Activated T-cell treated with anti-CD3 and anti-CD28 coated beads, Interleukin-2, amount 50 U/mL, for 4 hours (primary cell): ENCODE data around the gene CALHM3. TPM values are rescaled to one million over a fixed set of nuclear protein-coding genes. Genes with fewer than 3 reads are reported as not detected.
"Not testable (repeated sequence)": the region's sequence is repeated elsewhere in the genome, so short reads cannot be mapped to it uniquely, and the experiment has no call there.

Experiments used
- ATAC-seq, 2 donors: fragments of 200-7000 bp; cut with Tn5 transposase; one replicate each; pipeline ENCODE4 v1.10.0; 2021
- DNase-seq: peaks from one replicate; pipeline ENCODE4 v3.0.0-alpha.2; 2020
- H3K27me3 Mint-ChIP-seq: one replicate; pipeline ENCODE4 v1.8.0; 2021; ENCODE audit warnings: low read depth, mixed read lengths
- H3K36me3 Mint-ChIP-seq: one replicate; pipeline ENCODE4 v1.8.0; 2022; ENCODE audit warnings: mixed read lengths; ENCODE audit not compliant: insufficient read depth
- H3K4me1 Mint-ChIP-seq: one replicate; pipeline ENCODE4 v1.8.0; 2021; ENCODE audit warnings: low read depth, mixed read lengths
- H3K4me3 Mint-ChIP-seq: one replicate; pipeline ENCODE4 v1.8.0; 2021; ENCODE audit warnings: mild to moderate bottlenecking, moderate library complexity, mixed read lengths
- H3K9me3 Mint-ChIP-seq: one replicate; pipeline ENCODE4 v1.8.0; 2021; ENCODE audit warnings: mixed read lengths
- total RNA-seq, 3 donors: library from RNA; stranded (reverse); gene quantifications; one replicate each; pipeline ENCODE4 v1.2.1, GENCODE V29; 2021

CALHM3 gene
- total RNA-seq, 3 donors from 2014 or later, result not detected

DNA sequence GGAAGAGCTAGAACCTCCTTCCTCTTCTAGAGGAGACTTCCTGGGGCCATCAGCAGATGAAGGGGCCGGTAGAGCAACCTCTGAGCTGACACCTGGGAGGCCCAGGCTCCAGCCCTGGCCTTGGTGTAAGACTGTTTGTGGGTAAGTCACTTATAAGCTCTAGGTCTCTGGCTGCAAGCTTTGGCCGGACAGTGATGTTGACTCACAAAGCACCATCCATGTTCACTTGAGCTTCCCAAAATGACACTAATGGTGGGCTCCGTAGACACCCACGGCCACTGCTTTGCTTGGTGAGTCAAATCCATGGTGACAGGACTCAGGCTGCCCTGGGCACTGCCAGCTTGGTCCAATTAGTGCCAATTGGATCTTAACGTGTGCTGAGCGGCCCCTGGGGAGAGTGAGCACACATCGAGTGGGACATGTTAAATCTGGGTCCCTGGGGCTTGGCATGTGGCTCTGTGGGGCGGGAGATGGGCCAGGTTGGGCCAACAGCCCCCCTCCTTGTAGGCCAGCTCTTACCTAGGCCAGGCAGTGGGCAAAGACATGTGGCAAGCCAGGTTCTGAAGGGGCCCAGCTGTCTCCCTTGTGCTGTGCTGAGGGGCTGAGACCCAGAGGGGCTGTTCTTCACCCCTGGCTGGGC lies 31.1 kb upstream of the CALHM3 start:
- ATAC-seq, result no peak
- Mint-ChIP-seq H3K27me3 (peaks cover 9% of the 10 kb centered on the region), H3K36me3 (no peaks in the 10 kb centered on the region), H3K4me3 (no peak overlapping the region), H3K4me1 (no peaks in the 10 kb centered on the region), H3K9me3 (no peaks in the 10 kb centered on the region)
- no peak for DNase-seq

- Mint-ChIP-seq H3K36me3 (no peaks in the 10 kb centered on the region), H3K9me3 (no peaks in the 10 kb centered on the region), H3K4me1 (peaks cover 8% of the 10 kb centered on the region), H3K27me3 (peaks cover 14% of the 10 kb centered on the region), H3K4me3 (no peak overlapping the region)
- no peak for DNase-seq
- ATAC-seq, result no peak
Measured at GRCh38 chr10:103507235-103508191, 28.5 kb upstream of the CALHM3 start.

DNA sequence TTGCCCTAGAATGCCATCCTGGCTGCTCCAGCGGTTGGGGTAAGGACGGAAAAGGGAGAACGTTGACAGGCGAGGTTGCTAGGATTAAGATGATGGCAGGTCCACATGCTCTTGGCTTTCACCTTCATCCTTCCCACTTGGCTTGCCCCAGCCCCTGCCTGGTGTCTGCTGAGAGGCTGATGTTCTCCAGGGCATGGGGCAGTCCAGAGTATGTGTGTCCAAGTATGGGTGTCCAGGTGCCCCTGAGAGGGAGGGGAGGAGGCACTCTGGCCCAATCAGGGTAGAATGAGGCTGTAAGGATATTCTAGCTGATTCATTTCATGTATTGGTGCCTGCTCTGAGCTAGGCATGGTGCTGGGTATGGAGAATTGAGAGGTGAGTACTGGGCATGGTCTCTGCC lies 27.0 kb upstream of the CALHM3 start:
- Mint-ChIP-seq H3K4me3 (no peak overlapping the region), H3K9me3 (no peaks in the 10 kb centered on the region), H3K36me3 (no peaks in the 10 kb centered on the region), H3K27me3 (peaks cover 23% of the 10 kb centered on the region), H3K4me1 (peaks cover 8% of the 10 kb centered on the region)
- DNase-seq (no peak), ATAC-seq (no peak)

DNA sequence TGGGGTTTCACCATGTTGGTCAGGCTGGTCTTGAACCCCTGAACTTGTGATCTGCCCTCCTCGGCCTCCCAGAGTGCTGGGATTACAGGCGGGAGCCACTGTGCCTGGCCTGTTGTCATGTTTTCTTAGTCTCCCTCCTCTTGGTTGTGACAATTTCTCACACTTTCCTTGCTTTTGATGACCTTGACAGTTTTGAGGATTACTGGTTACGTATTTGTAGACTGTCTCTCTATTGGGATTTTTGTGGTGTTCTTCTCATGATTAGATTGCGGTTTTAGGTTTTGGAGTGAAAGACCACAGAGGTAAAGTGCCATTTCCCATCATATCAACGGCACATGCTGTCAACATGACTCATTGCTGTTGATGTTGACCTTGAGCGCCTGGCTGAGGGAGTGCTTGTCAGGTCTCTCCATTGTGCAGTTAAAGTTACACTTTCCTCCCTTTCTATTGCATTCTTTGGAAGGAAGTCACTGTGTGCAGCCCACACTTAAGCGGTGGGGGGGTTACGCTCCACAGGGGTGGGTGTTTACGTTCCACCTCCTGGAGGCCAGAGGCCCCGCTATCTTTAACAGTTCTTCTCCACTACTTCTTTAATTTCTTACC lies 25.2 kb upstream of the CALHM3 start:
- Mint-ChIP-seq H3K27me3 (peaks cover 34% of the 10 kb centered on the region), H3K4me3 (no peak overlapping the region), H3K36me3 (no peaks in the 10 kb centered on the region), H3K4me1 (peaks cover 13% of the 10 kb centered on the region), H3K9me3 (no peaks in the 10 kb centered on the region)
- DNase-seq (peak; percentile 26), ATAC-seq (peak; percentile 87 to 88)

GRCh38 chr10:103503777-103504176 lies 24.7 kb upstream of the CALHM3 start:
- Mint-ChIP-seq H3K27me3 (peaks cover 34% of the 10 kb centered on the region), H3K4me1 (peaks cover 13% of the 10 kb centered on the region)
- ATAC-seq, H3K4me3 Mint-ChIP-seq, H3K36me3 Mint-ChIP-seq, H3K9me3 Mint-ChIP-seq, DNase-seq: not testable (repeated sequence)

- Mint-ChIP-seq H3K9me3 (no peaks in the 10 kb centered on the region), H3K4me3 (no peak overlapping the region), H3K36me3 (no peaks in the 10 kb centered on the region), H3K4me1 (peaks cover 13% of the 10 kb centered on the region), H3K27me3 (peaks cover 34% of the 10 kb centered on the region)
- ATAC-seq (no peak), DNase-seq (no peak)
Measured at GRCh38 chr10:103502849-103503660, 24.0 kb upstream of the CALHM3 start.

GRCh38 chr10:103501186-103501585 lies 22.1 kb upstream of the CALHM3 start:
- peaks cover 35% of the 10 kb centered on the region for H3K27me3 Mint-ChIP-seq
- DNase-seq, result no peak
- no peak overlapping the region for H3K4me3 Mint-ChIP-seq

DNA sequence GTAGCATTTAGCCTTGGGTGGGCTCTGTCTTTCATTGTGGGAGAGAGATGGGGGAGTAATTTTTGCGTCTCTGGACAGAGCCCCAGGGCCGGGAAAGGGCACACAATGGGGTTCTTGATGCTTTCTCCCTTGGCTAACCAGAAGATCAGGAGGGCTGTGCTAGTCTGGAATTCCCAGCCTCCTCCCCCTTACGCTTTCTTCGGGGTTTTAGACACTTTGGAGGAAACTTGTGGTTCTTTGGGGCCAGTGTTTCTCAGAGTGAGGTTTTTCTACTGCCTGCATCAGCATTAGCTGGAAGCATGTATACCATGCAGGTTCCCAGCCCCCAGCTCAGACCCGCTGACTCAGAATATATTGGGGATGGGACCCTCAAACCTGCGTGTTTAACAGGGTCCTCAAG lies 21.4 kb upstream of the CALHM3 start:
- peaks cover 38% of the 10 kb centered on the region for H3K27me3 Mint-ChIP-seq
- no peaks in the 10 kb centered on the region for H3K9me3 Mint-ChIP-seq
- ATAC-seq (peak in 1 of 2 donors; percentile 19), DNase-seq (no peak)
- H3K4me1 Mint-ChIP-seq, result peaks cover 13% of the 10 kb centered on the region
- H3K36me3 Mint-ChIP-seq, result no peaks in the 10 kb centered on the region
- no peak overlapping the region for H3K4me3 Mint-ChIP-seq

More at GRCh38 chr10:103501186-103501585, 22.1 kb upstream of the CALHM3 start:
- Mint-ChIP-seq H3K4me1 (peaks cover 13% of the 10 kb centered on the region), H3K36me3 (no peaks in the 10 kb centered on the region), H3K9me3 (no peaks in the 10 kb centered on the region)
- no peak for ATAC-seq

- peaks cover 13% of the 10 kb centered on the region for H3K4me1 Mint-ChIP-seq
- peaks cover 44% of the 10 kb centered on the region for H3K27me3 Mint-ChIP-seq
- ATAC-seq, result no peak
- no peaks in the 10 kb centered on the region for H3K9me3 Mint-ChIP-seq
- no peak for DNase-seq
- no peak overlapping the region for H3K4me3 Mint-ChIP-seq
- H3K36me3 Mint-ChIP-seq, result no peaks in the 10 kb centered on the region
Measured at GRCh38 chr10:103499881-103500280, 20.8 kb upstream of the CALHM3 start.

- Mint-ChIP-seq H3K27me3 (peaks cover 49% of the 10 kb centered on the region), H3K9me3 (no peaks in the 10 kb centered on the region), H3K4me1 (peaks cover 11% of the 10 kb centered on the region), H3K4me3 (no peak overlapping the region), H3K36me3 (no peaks in the 10 kb centered on the region)
- ATAC-seq (no peak), DNase-seq (no peak)
Measured at GRCh38 chr10:103498936-103499638, 20.0 kb upstream of the CALHM3 start.

DNA sequence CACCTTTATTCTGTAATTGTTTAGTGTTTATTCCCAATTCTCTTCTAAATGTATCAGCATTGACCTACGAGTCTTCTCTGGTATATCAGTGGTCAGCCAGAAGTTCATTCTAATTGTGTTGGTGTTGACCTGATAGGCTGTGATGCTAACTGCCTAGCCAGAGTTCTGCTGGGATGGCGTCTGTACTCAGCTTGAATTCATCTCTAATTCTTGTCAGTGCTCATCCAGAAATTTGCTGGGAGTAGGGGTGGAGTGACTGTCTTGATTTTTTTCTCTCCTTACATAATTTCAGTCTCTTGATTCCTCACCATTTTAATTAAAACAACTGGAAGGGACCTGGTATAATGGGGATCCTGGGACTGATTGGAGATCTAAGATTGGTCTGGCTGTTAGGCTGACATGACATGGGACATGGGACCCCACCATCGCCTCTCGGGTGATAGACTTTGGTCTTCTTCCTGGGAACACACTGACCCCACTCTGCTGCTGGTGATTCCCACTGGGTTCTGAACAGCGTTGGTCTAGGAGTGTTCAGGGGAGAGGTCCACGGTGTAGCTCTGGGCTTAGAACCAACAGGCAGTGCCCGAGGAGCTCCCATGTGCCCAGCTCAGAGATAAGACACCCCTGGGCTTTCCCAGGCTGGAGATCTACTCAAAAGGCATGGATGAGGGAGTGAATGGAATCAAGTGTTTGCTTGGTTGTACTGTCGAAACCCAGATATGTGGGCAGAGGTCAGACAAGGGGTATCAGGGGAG lies 18.3 kb upstream of the CALHM3 start:
- Mint-ChIP-seq H3K4me3 (no peak overlapping the region), H3K9me3 (no peaks in the 10 kb centered on the region), H3K4me1 (peaks cover 16% of the 10 kb centered on the region), H3K27me3 (peaks cover 56% of the 10 kb centered on the region), H3K36me3 (no peaks in the 10 kb centered on the region)
- no peak for DNase-seq
- ATAC-seq, result no peak

DNA sequence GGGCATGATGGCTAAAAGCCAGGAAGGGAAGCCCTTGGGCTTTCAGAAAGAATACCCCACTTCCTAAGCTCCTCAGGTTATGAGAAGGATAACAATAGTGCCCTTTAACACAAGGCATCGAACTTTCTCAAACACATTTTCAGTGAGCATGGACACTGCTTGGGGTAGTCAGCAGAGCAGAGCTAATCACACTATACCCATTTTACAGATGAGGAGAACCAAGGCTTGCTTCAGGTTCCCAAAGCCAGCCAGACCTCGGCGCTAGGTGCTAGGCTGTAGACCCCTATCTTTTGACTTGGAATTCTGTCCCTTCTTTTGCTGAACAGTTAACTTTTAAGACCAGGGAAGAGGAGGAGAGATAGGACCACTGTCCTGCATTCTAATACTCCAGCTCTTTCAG lies 16.3 kb upstream of the CALHM3 start:
- no peak for DNase-seq
- Mint-ChIP-seq H3K4me1 (peaks cover 21% of the 10 kb centered on the region), H3K27me3 (peaks cover 49% of the 10 kb centered on the region), H3K9me3 (no peaks in the 10 kb centered on the region), H3K36me3 (no peaks in the 10 kb centered on the region), H3K4me3 (no peak overlapping the region)
- ATAC-seq, result no peak
